Stimulated activated CD4-positive, alpha-beta T cell treated with anti-CD3 and anti-CD28 coated beads, Interleukin-12 subunit alpha, Interleukin-12 subunit beta, amount 100 ng/mL, for 48 hours (primary cell): ENCODE measurements around the gene PUM2.

Source experiments
- DNase-seq, 3 donors: peaks; one replicate each; pipeline ENCODE4 v3.0.0-alpha.2; 2020; ENCODE audit warnings: low read depth in 2 of 3, low spot score in 1 of 3

Gene PUM2

GRCh38 chr2:20203521-20204225 is 147.0 kb downstream of the PUM2 start:
- no peak for DNase-seq

GRCh38 chr2:20203072-20203471 is 147.6 kb downstream of the PUM2 start:
- no peak for DNase-seq

- no peak for DNase-seq
These were observed 149.0 kb downstream of the PUM2 start for GRCh38 chr2:20201671-20202070.

- no peak for DNase-seq
These were observed 149.7 kb downstream of the PUM2 start for GRCh38 chr2:20200697-20201555.

GRCh38 chr2:20199633-20200270 is 150.9 kb downstream of the PUM2 start:
- no peak for DNase-seq

- no peak for DNase-seq
These were observed 151.6 kb downstream of the PUM2 start for GRCh38 chr2:20198796-20199632.
